HEK293 (cell line): ENCODE results near the gene MRPS10.

Experiments used
- CTCF ChIP-seq: fragments of 450-650 bp; formaldehyde crosslinking; IDR thresholded peaks from 2 replicates; pipeline ENCODE4 v1.5.1; 2016; ENCODE audit warnings: missing biosample characterization, missing genetic modification characterization
- EGR2 ChIP-seq: fragments of 450-650 bp; formaldehyde crosslinking; IDR thresholded peaks from 2 replicates; pipeline ENCODE4 v1.5.1; 2016; ENCODE audit warnings: low read depth, missing biosample characterization, missing genetic modification characterization
- GLI4 ChIP-seq: fragments of 450-650 bp; formaldehyde crosslinking; IDR thresholded peaks from 2 replicates; pipeline ENCODE4 v1.5.1; 2016; ENCODE audit warnings: missing biosample characterization, missing genetic modification characterization
- GLIS2 ChIP-seq: fragments of 450-650 bp; formaldehyde crosslinking; IDR thresholded peaks from 2 replicates; pipeline ENCODE4 v1.5.1; 2016; ENCODE audit warnings: missing biosample characterization, missing genetic modification characterization
- HOXC10 ChIP-seq: sonication (generic); formaldehyde crosslinking; IDR thresholded peaks from 2 replicates; pipeline ENCODE4 v1.8.1; 2023; ENCODE audit warnings: mild to moderate bottlenecking, missing genetic modification reagents
- IKZF3 ChIP-seq: fragments of 450-650 bp; IDR thresholded peaks from 2 replicates; pipeline ENCODE4 v1.5.0; 2018; ENCODE audit warnings: missing biosample characterization, mild to moderate bottlenecking, missing genetic modification characterization, moderate library complexity
- KLF8 ChIP-seq: fragments of 450-650 bp; formaldehyde crosslinking; IDR thresholded peaks from 2 replicates; pipeline ENCODE4 v1.5.1; 2016; ENCODE audit warnings: missing biosample characterization, missing genetic modification characterization
- KLF9 ChIP-seq: fragments of 450-650 bp; formaldehyde crosslinking; IDR thresholded peaks from 2 replicates; pipeline ENCODE4 v1.5.1; 2016; ENCODE audit warnings: missing biosample characterization, missing genetic modification characterization, low read depth
- OVOL3 ChIP-seq: fragments of 450-650 bp; formaldehyde crosslinking; IDR thresholded peaks from 2 replicates; pipeline ENCODE4 v1.5.1; 2016; ENCODE audit warnings: missing biosample characterization, missing genetic modification characterization
- PRDM2 ChIP-seq: fragments of 450-650 bp; formaldehyde crosslinking; IDR thresholded peaks from 2 replicates; pipeline ENCODE4 v1.5.1; 2016; ENCODE audit warnings: missing biosample characterization, missing genetic modification characterization, borderline replicate concordance
- TSHZ1 ChIP-seq: fragments of 450-650 bp; formaldehyde crosslinking; IDR thresholded peaks from 2 replicates; pipeline ENCODE4 v1.5.1; 2016; ENCODE audit warnings: missing biosample characterization, missing genetic modification characterization, borderline replicate concordance
- ZBTB26 ChIP-seq: fragments of 450-650 bp; formaldehyde crosslinking; optimal IDR thresholded peaks from 2 replicates; pipeline ENCODE3; 2016; ENCODE audit warnings: missing biosample characterization, mild to moderate bottlenecking, missing genetic modification characterization
- ZBTB44 ChIP-seq: fragments of 450-650 bp; IDR thresholded peaks from 2 replicates; pipeline ENCODE4 v1.5.1; 2018; ENCODE audit warnings: missing biosample characterization, mild to moderate bottlenecking, missing genetic modification characterization
- ZNF214 ChIP-seq: fragments of 450-650 bp; formaldehyde crosslinking; IDR thresholded peaks from 2 replicates; pipeline ENCODE4 v1.5.1; 2017; ENCODE audit warnings: missing biosample characterization, mild to moderate bottlenecking, missing genetic modification characterization, borderline replicate concordance
- ZNF223 ChIP-seq: fragments of 450-650 bp; formaldehyde crosslinking; IDR thresholded peaks from 2 replicates; pipeline ENCODE4 v1.5.1; 2016; ENCODE audit warnings: missing biosample characterization, missing genetic modification characterization
- ZNF354C ChIP-seq: fragments of 450-650 bp; formaldehyde crosslinking; IDR thresholded peaks from 2 replicates; pipeline ENCODE4 v1.5.1; 2016; ENCODE audit warnings: missing biosample characterization, missing genetic modification characterization, low read depth, borderline replicate concordance
- ZNF488 ChIP-seq: fragments of 450-650 bp; formaldehyde crosslinking; IDR thresholded peaks from 2 replicates; pipeline ENCODE4 v1.5.1; 2016; ENCODE audit warnings: missing biosample characterization, missing genetic modification characterization
- ZNF624 ChIP-seq: fragments of 450-650 bp; formaldehyde crosslinking; IDR thresholded peaks from 2 replicates; pipeline ENCODE4 v1.5.1; 2017; ENCODE audit warnings: missing biosample characterization, missing genetic modification characterization
- ZNF629 ChIP-seq: fragments of 450-650 bp; formaldehyde crosslinking; IDR thresholded peaks from 2 replicates; pipeline ENCODE4 v1.5.1; 2017; ENCODE audit warnings: missing biosample characterization, missing genetic modification characterization
- ZNF701 ChIP-seq: fragments of 450-650 bp; formaldehyde crosslinking; IDR thresholded peaks from 2 replicates; pipeline ENCODE4 v1.5.1; 2016; ENCODE audit warnings: missing biosample characterization, missing genetic modification characterization
- ZNF768 ChIP-seq: fragments of 450-650 bp; formaldehyde crosslinking; IDR thresholded peaks from 2 replicates; pipeline ENCODE4 v1.5.1; 2018; ENCODE audit warnings: missing biosample characterization, mild to moderate bottlenecking, missing genetic modification characterization
- ZNF843 ChIP-seq: fragments of 450-650 bp; formaldehyde crosslinking; IDR thresholded peaks from 2 replicates; pipeline ENCODE4 v1.5.1; 2016; ENCODE audit warnings: missing biosample characterization, missing genetic modification characterization
- ZSCAN23 ChIP-seq: fragments of 450-650 bp; formaldehyde crosslinking; IDR thresholded peaks from 2 replicates; pipeline ENCODE4 v1.5.1; 2016; ENCODE audit warnings: missing biosample characterization, missing genetic modification characterization

The MRPS10 gene

GRCh38 chr6:42251911-42252637, 34.4 kb upstream of the MRPS10 start (continued):
- TF ChIP-seq ZNF223 (tag by site-specific recombination) = no peak
- TF ChIP-seq GLIS2 = peak; percentile 26; the same call in 1 of the 2 replicates
- TF ChIP-seq EGR2 (tag by site-specific recombination) = peak; percentile 77
- TF ChIP-seq KLF8 (tag by site-specific recombination) = no peak
- TF ChIP-seq ZSCAN23 (tag by site-specific recombination) = no peak
- no peak for TF ChIP-seq ZNF214 (tag by site-specific recombination)
- no peak for TF ChIP-seq ZNF624 (tag by site-specific recombination)
- TF ChIP-seq CTCF (tag by site-specific recombination) = no peak
- TF ChIP-seq ZNF843 (tag by site-specific recombination) = no peak
- no peak for TF ChIP-seq GLI4 (tag by site-specific recombination)
- TF ChIP-seq OVOL3 (tag by site-specific recombination) = no peak
- 0 out of 2 replicates have a peak, but pooled peaks have one; percentile 32 for TF ChIP-seq ZBTB44
- TF ChIP-seq PRDM2 (tag by site-specific recombination) = no peak
- no peak for TF ChIP-seq ZBTB26 (tag by site-specific recombination)
- no peak for TF ChIP-seq ZNF768
- TF ChIP-seq KLF9 (tag by site-specific recombination) = no peak
- no peak for TF ChIP-seq TSHZ1 (tag by site-specific recombination)
- TF ChIP-seq ZNF354C (tag by site-specific recombination) = no peak
- peak; percentile 48; the same call in 1 of the 2 replicates for TF ChIP-seq IKZF3 (tag by site-specific recombination)
- TF ChIP-seq ZNF629 (tag by site-specific recombination) = no peak
- 0 out of 2 replicates have a peak, but pooled peaks have one; percentile 65 for TF ChIP-seq HOXC10 (CRISPR knock-in tag)
- no peak for TF ChIP-seq ZNF701 (tag by site-specific recombination)
- no peak for TF ChIP-seq ZNF488
